ENCODE data around the gene HS3ST2. TPM values are rescaled to one million over a fixed set of nuclear protein-coding genes. Genes with fewer than 3 reads are reported as not detected.

HS3ST2 gene
- total RNA-seq, 2 donors from 2014 or later: 7.3 to 17.8 TPM

DNA sequence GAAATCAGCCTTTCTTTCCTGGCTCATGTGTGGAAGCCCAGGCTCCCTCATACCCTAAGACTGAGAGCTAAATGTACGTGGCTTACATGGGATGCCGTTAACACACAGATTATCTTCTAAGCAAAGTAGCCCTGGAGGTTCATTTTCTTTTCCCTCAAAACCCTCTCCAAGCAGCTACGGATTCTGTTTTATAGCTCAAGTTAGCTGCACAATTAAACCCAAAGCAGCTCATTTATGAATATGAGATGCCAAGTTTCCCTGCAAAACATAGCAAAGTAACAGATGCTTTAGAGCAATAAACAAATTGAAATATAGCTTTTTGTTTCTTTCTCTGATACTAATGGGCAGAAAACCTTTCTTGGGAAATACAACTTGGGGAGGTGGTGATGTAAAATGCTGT, 72.0 kb downstream of the HS3ST2 start:
- TF ChIP-seq CTCF (IDR thresholded peaks at IDR 0.05): no peak
- Histone ChIP-seq H3K4me1 (ENCODE audit: control insufficient read depth in 1 of 2, low read depth in 2 of 2) (no peaks in the 10 kb centered on the region), H3K4me3 (no peak overlapping the region), H3K27me3 (replicated peaks; ENCODE audit: insufficient read depth) (no peaks in the 10 kb centered on the region), H3K9me3 (no peaks in the 10 kb centered on the region), H3K36me3 (no peaks in the 10 kb centered on the region), H3K27ac (no peak overlapping the region)
- DNase-seq (ENCODE audit: low spot score) (no peak), ATAC-seq (ENCODE audit: insufficient number of reproducible peaks, low FRiP score, low read depth) (no peak)

- Histone ChIP-seq H3K4me3 (no peak overlapping the region), H3K36me3 (no peaks in the 10 kb centered on the region), H3K4me1 (ENCODE audit: control insufficient read depth in 1 of 2, low read depth in 2 of 2) (no peaks in the 10 kb centered on the region), H3K27me3 (replicated peaks; ENCODE audit: insufficient read depth) (no peaks in the 10 kb centered on the region), H3K9me3 (no peaks in the 10 kb centered on the region), H3K27ac (no peak overlapping the region)
- DNase-seq (ENCODE audit: low spot score): no peak
- ATAC-seq (ENCODE audit: insufficient number of reproducible peaks, low FRiP score, low read depth): no peak
- no peak for TF ChIP-seq CTCF (IDR thresholded peaks at IDR 0.05)
Observed at GRCh38 chr16:22886927-22887326, 73.0 kb downstream of the HS3ST2 start.

GRCh38 chr16:22887445-22887844, 73.5 kb downstream of the HS3ST2 start:
- Histone ChIP-seq H3K4me3 (no peak overlapping the region), H3K4me1 (ENCODE audit: control insufficient read depth in 1 of 2, low read depth in 2 of 2) (no peaks in the 10 kb centered on the region), H3K9me3 (no peaks in the 10 kb centered on the region), H3K36me3 (no peaks in the 10 kb centered on the region), H3K27ac (no peak overlapping the region), H3K27me3 (replicated peaks; ENCODE audit: insufficient read depth) (no peaks in the 10 kb centered on the region)
- ATAC-seq (ENCODE audit: insufficient number of reproducible peaks, low FRiP score, low read depth) (no peak), DNase-seq (ENCODE audit: low spot score) (no peak)
- no peak for TF ChIP-seq CTCF (IDR thresholded peaks at IDR 0.05)

DNA sequence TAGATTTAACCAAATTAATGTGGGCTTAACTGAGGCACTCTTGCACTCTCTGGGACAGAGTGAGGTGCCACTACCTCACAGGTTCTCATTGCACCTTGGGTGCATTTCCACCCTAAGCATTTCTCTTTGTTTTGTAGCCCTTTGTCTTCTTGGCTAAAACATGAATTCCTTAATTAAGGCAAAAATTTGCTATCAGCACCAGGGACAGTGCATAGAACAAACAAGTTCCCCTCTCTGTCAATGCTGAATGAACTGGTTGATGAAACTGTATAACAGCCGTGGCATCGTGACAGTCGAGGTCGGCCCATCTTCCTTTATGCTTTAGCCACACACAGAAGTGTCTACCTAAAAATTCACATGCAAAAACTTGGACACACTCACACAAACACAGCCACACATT, 74.8 kb downstream of the HS3ST2 start:
- no peak for TF ChIP-seq CTCF (IDR thresholded peaks at IDR 0.05)

DNA sequence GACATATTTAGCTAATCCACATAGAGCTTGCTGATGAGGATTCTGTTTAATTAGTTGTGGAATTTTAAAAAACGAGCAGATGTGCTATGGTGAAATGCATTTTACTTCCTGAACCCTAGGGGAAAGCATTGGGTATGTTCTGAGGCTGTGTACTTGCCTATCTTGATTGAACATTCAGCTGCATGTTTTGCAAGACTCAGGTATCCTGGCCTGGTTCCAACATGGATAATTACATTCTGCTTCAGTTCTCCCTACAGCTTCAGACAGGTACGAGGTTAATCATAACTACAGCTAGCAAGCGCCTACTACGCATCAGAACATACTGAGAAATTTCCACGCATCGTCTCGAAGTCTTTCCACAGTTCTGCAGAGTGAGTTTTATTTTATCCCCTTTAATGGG, 77.0 kb downstream of the HS3ST2 start:
- no peaks in the 10 kb centered on the region for H3K9me3 ChIP-seq
- no peaks in the 10 kb centered on the region for H3K27me3 ChIP-seq (replicated peaks; ENCODE audit: insufficient read depth)
- H3K36me3 ChIP-seq: no peaks in the 10 kb centered on the region
- ATAC-seq (ENCODE audit: insufficient number of reproducible peaks, low FRiP score, low read depth): no peak
- H3K4me3 ChIP-seq: no peak overlapping the region
- H3K27ac ChIP-seq: no peak overlapping the region
- no peak for TF ChIP-seq CTCF (IDR thresholded peaks at IDR 0.05)
- no peaks in the 10 kb centered on the region for H3K4me1 ChIP-seq (ENCODE audit: control insufficient read depth in 1 of 2, low read depth in 2 of 2)
- no peak for DNase-seq (ENCODE audit: low spot score)

More for the DNA sequence above, 74.8 kb downstream of the HS3ST2 start:
- DNase-seq (ENCODE audit: low spot score) (no peak), ATAC-seq (ENCODE audit: insufficient number of reproducible peaks, low FRiP score, low read depth) (no peak)
- no peaks in the 10 kb centered on the region for H3K36me3 ChIP-seq
- no peaks in the 10 kb centered on the region for H3K27me3 ChIP-seq (replicated peaks; ENCODE audit: insufficient read depth)
- H3K4me3 ChIP-seq: no peak overlapping the region
- no peaks in the 10 kb centered on the region for H3K4me1 ChIP-seq (ENCODE audit: control insufficient read depth in 1 of 2, low read depth in 2 of 2)
- H3K27ac ChIP-seq: no peak overlapping the region
- no peaks in the 10 kb centered on the region for H3K9me3 ChIP-seq

All from thoracic aorta (tissue), 2 donors.